HG03196 (cell line): ENCODE data around the gene MRPS22.
"Not testable (repeated sequence)": the region's sequence is repeated elsewhere in the genome, so short reads cannot be mapped to it uniquely, and the experiment has no call there.

Experiments used
- ATAC-seq: cut with Tn5 transposase; IDR thresholded peaks from one replicate; pipeline ENCODE4 v1.9.1; 2021; ENCODE audit not compliant: unreplicated experiment

Gene MRPS22

GRCh38 chr3:139334675-139335074, 9.1 kb upstream of the MRPS22 start:
- ATAC-seq, result not testable (repeated sequence)

GRCh38 chr3:139338405-139338804, 5.4 kb upstream of the MRPS22 start:
- no peak for ATAC-seq

- no peak for ATAC-seq
These were observed 4.5 kb upstream of the MRPS22 start for GRCh38 chr3:139339219-139339906.

DNA sequence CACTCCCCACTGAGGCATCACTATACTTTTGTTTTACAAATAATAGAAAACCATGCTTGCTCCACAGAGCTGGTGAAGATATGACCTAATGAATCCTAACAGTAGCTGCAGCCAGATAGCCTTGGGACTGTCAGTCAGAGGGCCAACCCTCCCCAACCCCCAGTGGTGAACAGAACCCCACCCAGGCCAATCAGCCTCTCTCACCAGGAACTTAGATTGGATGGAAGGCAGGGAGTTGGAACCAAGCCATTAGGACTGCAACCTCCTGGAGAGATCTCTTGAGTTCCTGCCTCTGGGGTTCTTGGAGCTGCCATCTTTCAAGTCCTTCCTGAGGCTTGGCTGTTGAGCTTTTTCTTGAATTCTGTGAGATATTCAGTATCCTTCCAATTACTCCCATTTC, 3.0 kb upstream of the MRPS22 start:
- no peak for ATAC-seq

DNA sequence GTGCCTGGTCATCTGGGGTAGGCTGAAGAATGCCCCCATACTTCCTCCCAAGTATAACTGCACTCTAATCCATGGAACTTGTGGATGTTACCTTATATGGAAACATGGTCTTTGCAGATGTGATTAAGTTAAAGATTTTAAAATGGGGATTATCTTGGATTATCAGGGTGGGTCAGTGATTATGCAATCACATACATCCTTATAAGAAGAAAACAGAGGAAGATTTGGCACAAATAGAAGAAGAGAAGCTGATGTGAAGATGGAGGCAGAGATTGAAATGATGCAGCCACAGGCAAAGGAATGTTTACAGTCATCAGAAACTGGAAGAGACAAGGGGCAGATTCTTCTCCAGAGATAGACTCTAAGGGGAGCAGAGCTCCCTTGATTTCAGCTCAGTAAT, 1.8 kb upstream of the MRPS22 start:
- no peak for ATAC-seq

DNA sequence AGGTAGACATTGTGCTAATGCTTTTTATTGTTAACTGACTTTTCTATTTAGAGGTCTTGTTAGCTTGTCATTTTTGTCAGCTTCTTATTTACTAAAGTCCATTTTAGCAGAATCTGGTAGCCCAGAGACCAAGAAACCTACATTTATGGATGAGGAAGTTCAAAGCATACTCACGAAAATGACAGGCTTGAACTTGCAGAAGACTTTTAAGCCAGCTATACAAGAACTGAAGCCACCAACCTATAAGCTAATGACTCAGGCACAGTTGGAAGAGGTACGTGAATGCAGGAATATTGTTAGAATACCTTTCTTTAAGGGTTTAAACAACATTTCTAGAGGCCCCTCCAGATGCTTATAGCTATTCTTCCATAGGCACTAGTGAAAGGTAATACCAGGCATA, 3.0 kb downstream of the MRPS22 start:
- no peak for ATAC-seq

DNA sequence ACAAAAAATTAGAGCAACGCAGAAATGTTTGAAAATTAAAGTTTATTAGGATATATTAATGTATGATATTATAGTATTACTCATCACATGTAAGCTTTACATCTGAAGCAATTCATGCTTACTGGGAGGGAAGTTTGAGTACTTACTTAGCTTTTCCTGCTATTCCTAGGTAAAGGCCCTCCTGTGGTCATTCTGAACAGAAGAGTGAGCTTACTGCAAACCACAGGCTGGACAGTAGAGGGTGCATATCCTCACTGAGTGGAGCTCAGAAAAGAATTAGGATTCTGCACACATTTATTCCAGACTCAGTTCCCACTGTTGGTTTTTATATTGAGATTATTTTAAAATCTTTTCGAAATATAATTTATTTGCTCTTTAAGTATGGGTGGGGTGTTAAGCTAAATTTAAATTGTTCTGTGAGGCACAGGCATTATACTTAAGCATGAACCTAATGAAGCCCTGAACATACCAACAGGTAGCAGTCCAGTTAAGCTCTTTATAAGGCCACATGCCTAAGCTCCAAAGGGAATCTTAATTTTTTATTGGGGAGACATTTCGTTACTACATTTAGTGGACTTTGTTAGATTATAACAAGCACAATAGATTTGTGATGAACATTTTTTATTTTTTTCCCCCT, 10.2 kb downstream of the MRPS22 start:
- no peak for ATAC-seq

GRCh38 chr3:139354661-139355060, 10.8 kb downstream of the MRPS22 start:
- ATAC-seq, result no peak

- ATAC-seq, result no peak
These were observed 11.7 kb downstream of the MRPS22 start for GRCh38 chr3:139355476-139355875.

DNA sequence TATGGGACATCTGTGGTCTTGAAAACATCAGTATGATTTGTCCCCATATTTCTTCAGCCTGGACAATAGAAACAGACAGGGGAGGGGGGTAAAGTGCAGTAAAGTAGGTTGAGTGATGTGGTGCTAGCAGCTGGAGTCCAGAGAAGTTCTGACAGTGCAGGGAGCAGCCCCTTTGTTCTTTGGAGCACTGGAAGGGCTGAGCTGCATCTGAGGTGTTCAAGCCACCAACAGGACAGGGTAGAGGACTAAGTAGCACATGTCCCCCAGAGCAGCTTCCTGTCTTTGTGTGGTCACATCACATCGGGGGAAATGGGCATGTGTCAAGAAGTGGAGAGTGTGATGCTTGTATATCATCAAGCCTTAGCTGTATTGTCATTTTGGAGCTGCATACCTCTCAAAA, 12.1 kb downstream of the MRPS22 start:
- ATAC-seq, result no peak

GRCh38 chr3:139357899-139358298, 14.1 kb downstream of the MRPS22 start:
- ATAC-seq, result no peak

- ATAC-seq, result no peak
These were observed 15.2 kb downstream of the MRPS22 start for GRCh38 chr3:139358841-139359562.

DNA sequence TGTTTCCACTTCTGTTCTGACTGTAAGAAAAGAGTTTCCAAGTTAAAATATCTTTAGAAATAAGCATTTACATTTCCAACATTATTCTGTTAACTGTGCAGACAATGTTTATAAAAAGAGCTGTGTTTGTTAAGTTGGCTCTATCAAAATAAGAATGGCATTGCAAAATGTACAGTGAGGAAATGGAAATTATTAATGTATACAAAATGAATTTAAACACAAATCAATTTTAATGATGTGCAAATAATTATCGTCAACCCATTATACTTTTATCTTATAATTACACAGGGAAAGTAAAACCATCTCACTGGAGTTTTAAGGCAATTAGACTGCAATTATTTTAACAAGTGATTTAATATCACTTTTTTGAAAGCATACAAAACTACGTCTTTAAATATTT, 17.5 kb downstream of the MRPS22 start:
- ATAC-seq, result no peak

- ATAC-seq, result no peak
These were observed 20.7 kb downstream of the MRPS22 start for GRCh38 chr3:139364549-139364948.

- no peak for ATAC-seq
These were observed 30.3 kb downstream of the MRPS22 start for GRCh38 chr3:139374099-139374498.

DNA sequence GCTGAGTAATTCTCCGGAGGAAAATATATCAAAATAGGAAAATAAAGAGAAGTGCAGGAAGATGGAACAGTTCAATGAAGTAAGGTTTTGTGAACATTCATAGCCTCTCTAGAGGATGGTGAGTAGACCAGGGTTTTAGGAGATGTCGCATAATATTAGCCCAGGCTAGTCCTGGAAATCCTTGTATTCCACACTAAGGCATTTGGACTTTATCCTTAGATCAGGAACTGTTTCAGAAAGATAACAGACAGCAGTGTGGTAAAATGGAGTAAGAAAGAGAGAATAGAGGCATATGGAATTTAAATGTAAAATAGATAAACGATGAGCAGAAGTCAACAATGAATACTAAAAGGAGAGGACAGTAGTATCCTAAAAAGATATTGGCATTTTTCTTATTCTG, 33.6 kb downstream of the MRPS22 start:
- ATAC-seq, result no peak

- no peak for ATAC-seq
These were observed 34.9 kb downstream of the MRPS22 start for GRCh38 chr3:139378587-139379241.

DNA sequence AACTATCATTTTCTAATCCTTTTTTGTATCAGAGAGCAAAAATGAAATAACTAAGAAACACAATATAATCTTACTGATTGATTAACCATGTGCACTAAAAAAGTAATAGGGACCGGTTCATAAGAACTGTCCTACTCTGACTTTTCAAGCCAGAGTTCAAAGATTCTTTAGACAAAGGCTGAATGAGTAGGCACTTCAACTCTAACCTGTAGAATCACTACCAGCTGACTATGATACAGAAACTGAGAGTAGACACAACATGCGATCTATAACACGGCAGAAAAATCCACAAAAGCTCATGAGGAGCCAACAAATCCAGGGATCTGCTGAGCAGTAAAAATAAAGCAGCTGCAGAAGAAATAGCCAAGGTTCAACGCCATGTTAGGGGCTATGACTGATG, 36.8 kb downstream of the MRPS22 start:
- no peak for ATAC-seq

DNA sequence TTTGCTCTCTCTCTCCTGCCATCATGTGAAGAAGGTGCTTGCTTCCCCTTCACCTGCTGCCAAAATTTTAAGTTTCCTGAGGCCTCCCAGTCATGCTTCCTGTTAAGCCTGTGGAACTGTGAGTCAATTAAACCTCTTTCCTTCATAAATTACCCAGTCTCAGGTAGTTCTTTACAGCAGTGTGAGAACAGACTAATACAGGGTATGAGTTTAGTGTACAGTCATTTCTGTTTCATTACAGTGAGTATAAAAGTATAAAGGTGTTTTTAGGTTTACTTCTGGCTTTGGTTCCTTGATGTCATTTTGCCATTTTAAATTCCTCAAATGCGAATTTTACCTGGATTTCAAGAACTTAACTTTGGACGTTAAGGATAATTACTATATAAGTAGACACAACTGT, 38.5 kb downstream of the MRPS22 start:
- ATAC-seq, result not testable (repeated sequence)

DNA sequence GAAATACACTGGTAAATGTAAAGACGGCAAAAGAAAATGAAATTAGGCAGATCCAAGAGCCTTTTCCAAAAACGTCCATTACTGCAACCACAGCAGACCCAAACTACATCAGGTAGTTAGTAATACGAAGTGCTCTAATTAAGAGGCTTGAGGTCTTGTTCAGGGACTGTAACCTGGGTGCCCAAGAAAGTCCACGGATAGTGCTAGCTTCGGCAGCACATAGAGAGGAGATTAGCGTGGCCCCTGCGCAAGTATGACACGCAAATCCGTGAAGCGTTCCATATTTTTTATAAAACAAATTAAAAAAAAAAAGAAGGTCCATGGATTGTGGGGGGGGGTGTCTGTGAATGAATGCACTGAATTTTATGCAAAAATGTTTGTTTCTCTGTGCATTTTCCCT, 44.3 kb downstream of the MRPS22 start:
- no peak for ATAC-seq

GRCh38 chr3:139388821-139389551, 45.2 kb downstream of the MRPS22 start:
- no peak for ATAC-seq
